ENCODE measurements around the gene CPT1A.

The CPT1A gene

GRCh38 chr11:68852628-68853027 lies 10.9 kb upstream of the CPT1A start:
- DNase-seq = no peak

GRCh38 chr11:68848429-68848828 lies 6.7 kb upstream of the CPT1A start:
- no peak for DNase-seq

DNA sequence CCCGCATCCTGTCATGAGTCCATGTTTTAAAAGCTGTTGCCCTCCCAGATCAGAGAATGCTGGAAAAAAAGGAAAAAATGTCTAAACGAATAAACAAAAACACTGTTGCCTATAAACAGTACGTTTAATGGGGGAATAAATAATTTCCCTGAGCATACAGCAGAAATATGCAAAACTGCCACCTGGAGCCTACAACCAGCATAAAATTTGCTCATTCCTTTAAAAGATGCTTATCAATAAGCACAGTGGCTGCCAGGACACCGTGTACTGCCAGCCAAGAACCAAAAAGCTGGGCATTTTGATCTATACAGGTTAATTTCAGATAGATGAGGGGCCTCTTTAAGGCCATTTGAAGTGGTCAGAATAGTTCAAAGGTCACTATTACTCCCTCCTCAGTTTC lies 5.7 kb upstream of the CPT1A start:
- no peak for DNase-seq

- DNase-seq = no peak
Measured at GRCh38 chr11:68845351-68846002, 3.8 kb upstream of the CPT1A start.

DNA sequence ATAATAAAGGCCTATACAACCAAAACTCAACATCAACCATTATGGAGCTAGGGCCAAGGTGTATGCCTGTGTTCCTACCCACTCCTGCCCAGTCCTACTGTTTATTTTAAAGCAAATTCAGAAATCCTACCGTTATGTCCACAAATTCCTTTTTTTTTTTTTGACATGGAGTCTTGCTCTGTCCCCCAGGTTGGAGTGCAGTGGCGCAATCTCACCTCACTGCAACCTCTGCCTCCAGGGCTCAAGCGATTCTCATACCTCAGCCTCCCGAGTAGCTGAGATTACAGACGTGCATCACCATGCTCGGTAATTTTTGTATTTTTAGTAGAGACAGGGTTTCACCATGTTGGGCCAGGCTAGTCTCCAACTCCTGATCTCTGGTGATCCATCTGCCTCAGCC lies 3.1 kb upstream of the CPT1A start:
- DNase-seq = no peak

DNA sequence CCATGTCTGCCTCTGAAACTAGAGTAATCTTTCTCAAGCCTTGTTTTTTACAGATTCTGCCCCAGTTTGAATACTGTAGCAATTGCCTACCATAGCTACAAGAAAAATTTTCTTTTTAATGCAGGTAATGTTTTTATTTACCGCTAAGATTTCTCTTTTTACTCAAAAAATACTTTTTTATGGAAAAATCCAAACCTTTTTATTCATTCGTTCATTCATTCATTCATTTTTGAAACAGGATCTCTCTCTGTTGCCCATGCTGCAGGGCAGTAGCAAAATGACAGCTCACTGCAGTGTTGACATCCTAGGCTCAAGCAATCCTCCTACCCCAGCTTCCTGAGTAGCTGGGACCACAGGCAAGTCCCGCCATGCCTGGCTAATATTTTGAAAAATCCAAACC lies 2.7 kb upstream of the CPT1A start:
- no peak for DNase-seq

GRCh38 chr11:68843703-68844312 lies 2.1 kb upstream of the CPT1A start:
- peak; percentile 35 to 63 (median 52) for DNase-seq

GRCh38 chr11:68843052-68843561 lies 1.4 kb upstream of the CPT1A start:
- no peak for DNase-seq

GRCh38 chr11:68842427-68843051 lies 823 bp upstream of the CPT1A start:
- DNase-seq = no peak

DNA sequence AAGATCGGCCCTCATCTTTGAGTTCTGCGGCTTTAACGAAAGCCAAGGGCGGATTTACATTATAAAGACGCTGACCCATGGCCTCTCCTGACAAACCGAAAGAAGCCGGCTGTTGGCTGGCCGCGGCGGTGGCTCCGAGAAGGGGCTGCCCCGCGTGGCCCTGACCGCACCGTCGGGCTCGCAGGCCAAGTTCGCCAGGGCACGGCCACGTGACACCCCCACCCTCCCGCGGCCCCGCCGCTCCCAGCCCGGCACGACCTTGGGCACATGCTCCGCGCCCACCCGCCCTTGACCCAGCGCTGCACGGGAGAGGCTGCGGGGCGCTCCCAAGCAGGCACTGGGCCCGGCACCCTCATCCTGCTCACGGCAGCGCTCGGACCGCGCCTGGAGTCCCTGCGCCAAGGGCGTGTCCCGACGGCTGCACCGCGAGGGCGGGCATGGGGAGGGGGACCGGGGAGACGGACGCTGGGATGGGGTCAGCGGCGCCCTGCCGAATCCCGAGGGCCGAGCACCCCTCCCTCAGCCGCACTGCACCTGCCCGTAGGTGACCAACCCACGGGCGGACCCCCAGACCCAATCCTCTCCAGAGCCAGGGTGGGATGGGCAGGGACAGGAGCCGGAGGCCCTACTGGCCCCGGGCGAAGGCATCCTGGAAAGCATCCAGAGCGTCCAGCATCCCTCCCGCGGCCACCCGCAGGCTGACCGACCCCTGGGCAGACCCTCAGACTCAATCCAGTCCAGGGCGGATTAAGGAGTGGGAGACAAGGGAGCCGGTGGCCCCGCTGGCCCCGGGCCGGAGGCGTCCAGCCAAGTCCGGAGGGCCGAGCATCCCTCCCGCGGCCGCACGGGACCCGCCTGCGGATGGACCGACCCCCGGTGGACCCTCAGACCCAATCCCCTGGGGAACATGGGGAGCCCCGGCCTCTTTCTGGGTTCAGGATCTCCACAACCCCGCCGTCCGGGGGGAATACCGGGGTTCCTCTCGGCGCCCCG lies 759 bp downstream of the CPT1A start:
- no peak for DNase-seq

DNA sequence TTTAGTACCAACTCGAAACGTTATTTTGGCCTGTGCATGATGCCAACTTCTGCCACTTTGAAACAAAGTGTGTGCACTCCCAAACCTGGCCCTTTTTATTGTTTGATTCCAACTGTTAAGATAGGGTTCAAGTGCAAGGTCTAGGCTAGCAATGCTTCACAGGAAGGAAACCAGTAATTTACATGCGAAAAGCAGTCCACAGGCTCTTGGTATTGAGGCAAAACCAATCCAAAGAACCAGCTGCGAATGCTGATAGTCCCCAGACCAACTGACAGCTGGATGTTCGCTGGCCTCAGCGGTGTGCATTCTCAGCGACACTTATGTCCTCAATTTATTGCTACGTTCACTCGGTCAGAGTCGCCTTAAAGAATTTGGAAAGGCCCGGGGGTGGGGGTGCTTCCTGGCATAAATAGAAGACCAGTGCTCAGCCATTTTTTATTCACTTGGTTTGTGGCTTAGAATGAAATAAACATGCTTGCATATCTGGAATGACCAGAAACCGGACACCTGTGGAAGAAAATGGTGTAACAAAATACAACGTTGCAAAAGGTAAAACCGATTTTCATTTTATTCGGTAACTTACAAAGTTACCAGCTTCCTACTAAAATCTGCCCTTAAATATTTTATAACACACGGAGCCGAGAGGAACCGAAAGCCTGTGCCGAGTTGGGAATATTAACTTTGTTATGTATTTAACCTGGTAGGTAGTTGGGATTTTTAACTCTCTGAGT lies 1.6 kb downstream of the CPT1A start:
- no peak for DNase-seq

DNA sequence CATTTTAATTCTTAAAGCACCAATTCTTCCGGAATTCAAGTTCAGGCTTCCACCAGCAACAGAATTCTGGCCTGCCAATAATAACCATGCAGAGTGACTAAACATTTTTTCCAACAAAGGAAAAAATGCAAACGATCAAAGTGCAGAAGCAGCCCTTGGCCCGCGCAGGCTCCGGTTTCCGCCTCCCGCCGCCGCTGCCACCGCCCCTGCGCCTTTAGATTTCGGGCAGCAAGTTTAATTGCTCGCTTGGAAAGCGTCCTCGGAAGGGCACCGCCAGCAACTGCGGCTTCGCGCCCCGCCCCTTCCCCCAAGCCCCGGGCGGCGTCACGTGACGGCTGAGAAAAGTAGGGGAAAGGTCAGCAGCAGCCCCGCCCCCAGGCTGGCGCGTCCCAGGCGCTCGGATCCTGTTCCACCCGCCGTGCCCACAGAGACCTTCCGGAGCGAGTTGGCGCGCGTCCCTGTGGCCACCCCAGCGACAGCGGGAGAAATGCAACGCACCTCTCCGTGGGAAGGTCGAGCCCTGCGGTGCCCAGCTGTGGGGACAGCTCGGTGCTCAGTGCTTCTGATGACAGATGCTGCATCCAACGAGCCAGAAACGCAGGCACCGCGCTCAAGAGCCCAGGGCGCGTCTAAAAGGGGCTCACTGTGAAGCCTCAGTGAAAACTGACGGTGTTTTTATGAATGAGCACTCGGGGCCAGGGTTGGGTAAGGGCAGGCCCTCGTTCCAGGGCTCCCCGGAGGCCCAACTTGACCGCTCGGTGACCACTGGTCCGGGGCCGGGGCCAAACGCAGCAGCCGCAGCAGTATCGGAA lies 2.5 kb downstream of the CPT1A start:
- DNase-seq = peak; percentile 80 to 91 (median 84)

DNA sequence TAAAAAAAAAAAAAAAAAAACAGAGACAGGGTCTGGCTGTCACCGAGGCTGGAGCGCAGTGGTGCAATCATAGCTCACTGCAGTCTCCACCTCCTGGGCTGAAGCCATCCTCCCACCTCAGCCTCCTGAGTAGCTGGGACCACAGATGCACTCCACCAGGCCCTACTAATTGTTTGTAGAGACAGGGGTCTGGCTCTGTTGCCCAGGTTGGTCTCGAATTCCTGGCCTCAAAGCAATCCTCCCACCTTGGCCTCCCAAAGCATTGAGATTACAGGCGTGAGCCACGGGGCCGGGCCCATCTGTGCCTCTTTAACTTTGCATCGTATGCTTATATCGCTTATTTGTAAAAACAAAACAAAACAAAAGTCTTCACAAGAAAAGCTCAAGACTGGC lies 3.1 kb downstream of the CPT1A start:
- no peak for DNase-seq

- no peak for DNase-seq
Measured at GRCh38 chr11:68837583-68838571, 3.8 kb downstream of the CPT1A start.

GRCh38 chr11:68835749-68836148 lies 6.0 kb downstream of the CPT1A start:
- DNase-seq = no peak

DNA sequence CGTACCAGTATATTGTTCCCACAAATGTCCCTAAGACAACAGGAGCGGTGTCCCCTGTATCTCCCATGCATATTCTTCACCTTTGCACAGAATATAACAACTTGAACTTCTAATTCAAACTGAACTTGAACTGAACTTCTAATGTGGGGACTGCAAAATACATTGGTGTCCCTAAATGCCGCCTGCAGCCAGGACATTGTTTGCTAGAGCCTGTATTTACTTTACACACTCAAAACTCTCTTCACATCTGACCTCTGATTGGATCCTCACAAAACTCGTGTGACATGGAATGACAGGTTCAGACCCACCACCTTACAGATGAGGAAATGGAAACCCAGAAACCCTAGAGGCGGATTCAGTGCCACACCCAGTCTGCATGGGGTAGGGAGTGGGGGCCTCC lies 6.4 kb downstream of the CPT1A start:
- DNase-seq = no peak

GRCh38 chr11:68832476-68833181 lies 9.1 kb downstream of the CPT1A start:
- DNase-seq = no peak

- DNase-seq = no peak
Measured at GRCh38 chr11:68831124-68831523, 10.6 kb downstream of the CPT1A start.

DNA sequence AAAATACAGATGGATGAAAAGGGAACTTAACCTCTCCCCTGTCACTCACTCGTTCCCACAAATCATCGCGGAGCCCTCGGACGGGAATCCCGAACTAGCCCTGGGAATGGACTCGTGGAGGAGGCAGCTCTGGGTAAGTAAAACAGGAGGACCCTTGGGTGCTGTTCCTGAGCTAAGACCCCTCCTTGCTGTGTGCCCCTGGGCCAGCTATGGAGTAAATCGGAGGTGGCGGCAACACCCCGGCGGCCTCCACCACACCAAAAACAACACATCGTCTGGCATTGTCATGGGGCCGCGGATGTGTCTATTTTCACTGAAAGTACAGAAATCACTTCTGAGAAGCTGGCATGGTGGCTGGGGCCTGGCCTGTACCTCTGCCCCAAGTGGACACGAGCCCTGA lies 12.1 kb downstream of the CPT1A start:
- no peak for DNase-seq

DNA sequence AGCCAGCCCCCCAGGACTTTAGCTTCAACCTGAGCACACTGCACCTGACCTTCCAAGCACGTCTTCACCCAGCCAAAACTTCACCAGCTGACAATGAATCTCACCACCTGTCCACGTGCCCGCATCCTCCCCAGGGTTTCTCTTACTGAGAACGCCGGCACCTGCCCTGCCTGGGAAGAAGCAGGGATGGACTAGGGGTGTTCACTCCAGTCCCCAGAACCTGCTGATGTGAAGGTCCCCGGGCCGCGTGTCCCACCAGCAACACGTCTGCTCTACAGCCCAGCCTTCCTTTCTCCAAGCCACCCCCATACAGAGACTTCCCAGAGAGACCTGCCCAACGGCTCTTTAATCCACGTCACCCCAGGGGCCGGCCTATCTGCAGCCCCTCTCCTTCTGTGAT lies 12.8 kb downstream of the CPT1A start:
- no peak for DNase-seq
